Activated T-cell treated with anti-CD3 and anti-CD28 coated beads for 4 hours (primary cell): Measurements from ENCODE around the gene AGAP1.

ENCODE experiments used
- DNase-seq: peaks from one replicate; pipeline ENCODE4 v3.0.0-alpha.2; 2020

Gene AGAP1

DNA sequence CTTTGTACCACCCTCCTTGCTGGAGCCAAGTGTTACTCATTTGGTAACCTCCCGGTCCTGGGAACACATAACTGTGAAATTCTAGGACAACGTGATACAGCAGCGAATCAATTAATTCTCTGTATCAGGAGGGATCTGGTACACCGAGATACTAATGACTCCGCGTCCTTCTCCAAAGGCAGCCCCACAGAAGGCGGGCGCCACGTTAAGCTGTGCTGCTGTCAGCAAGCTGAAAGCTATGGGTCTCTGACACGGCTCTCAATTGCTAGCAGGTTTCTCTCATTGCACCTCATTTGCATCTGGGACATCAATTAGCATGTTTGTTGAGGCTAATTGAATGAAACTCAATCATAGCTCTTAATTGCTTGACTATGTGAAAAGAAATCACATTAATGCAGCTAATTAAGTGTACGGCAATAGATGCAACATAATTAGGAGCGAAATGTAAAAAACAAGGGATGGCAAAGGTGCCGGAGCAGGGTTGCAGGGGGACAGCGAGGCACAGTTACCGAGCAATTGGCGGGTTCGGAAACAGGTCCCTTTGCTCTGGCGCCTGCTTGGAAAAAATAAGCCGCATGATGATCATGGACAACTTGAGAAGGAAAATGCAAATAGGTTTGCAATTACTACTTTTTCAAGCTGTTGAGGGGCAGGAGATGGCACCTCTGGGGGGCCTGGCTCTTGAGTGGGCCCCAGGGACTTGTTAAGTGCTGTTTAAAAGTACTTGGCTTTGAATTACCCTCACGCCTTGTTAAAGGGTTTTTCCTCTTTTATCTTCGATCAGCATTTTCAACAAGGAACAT, 410.1 kb downstream of the AGAP1 start:
- no peak for DNase-seq

DNA sequence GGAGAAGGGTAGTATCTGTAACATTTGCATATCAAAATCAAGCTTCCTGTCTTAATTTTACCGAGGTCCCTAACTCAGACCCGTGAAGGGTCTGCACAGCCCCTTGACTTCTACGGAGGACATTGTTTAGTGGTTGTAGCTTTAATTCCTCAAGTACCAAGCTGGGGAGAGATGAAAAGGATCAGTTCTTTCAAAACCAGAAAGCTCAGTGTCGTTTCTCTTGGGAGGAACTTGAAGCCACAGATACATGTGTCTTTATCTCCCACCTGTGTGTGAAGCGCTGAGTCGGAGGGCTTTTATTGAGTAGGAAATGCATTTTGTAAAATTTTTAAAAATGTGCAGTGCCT, 410.7 kb downstream of the AGAP1 start:
- DNase-seq, result no peak

DNA sequence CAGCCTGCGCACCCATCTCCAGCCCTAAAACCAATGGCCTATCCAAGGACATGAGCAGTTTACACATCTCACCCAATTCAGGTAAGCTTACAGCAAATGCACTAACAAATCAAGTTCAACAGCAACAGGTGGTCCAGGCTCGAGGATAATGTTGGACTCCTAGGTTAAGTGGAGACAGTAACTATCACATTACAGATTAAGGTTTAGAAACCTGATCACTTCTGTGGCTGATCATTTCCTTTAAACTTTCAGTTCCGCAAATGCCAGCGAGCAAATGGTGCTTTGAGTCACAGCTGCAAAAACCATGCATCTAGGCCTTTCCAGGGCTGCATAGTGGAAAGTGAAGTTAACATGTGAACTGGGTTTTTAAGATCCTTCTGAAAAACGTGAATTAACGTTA, 415.0 kb downstream of the AGAP1 start:
- DNase-seq, result no peak

DNA sequence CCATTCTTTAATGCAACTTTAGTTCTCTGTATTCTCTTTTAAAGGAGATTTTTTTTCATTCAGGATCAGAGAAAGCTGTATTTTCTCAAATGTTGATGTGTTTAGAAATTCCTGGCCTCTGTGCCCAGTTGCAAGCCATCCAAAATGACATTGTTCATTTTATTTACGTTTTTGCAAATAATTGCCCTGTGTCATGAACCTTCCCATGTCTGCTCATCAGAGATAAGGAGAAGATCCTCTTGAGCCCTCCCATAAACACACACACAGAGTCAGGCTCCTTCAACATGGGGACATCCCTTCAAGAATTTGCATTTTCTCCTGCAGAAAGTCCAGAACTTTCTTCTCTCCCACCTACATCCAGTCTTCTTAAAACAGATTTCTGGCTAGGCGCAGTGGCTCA, 415.5 kb downstream of the AGAP1 start:
- DNase-seq, result no peak

DNA sequence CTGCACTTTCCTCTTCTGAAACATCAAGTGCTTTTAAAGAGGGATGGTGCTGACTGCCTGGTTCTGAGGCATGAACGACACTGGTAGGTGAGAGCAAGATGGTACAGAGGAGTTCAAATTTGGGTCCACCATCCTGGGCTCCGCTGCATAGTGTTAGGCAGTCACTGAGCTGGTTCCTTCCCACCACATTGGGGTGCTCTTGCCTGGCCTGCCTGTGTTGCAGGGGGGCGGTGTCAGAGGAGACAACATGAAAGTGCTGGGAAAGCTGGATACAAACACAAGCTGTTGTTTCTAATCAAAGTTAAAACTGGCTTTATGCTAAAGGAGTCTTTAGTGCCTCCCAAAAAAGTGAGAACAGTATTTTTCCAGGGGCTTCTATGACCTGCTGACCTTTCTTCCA, 416.2 kb downstream of the AGAP1 start:
- DNase-seq, result no peak

DNA sequence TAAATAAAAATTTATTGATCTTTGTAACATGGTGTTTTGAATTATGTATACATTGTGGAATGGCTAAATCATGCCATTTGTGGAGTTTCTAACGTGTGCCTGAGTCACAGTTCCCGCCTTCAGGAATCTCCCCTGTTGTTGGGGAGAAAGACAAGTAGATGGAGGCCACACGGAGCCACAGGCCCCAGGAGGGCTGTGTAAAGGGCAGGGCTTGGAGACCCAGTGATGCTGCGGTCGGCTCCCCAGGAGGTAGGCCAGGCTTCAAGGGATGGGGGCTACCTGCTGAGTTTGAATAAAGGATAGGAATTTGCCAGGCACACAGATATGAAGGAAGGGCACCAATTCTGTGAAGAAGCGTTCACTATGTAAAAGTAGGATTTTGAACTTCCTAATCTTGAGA, 417.3 kb downstream of the AGAP1 start:
- DNase-seq, result no peak

DNA sequence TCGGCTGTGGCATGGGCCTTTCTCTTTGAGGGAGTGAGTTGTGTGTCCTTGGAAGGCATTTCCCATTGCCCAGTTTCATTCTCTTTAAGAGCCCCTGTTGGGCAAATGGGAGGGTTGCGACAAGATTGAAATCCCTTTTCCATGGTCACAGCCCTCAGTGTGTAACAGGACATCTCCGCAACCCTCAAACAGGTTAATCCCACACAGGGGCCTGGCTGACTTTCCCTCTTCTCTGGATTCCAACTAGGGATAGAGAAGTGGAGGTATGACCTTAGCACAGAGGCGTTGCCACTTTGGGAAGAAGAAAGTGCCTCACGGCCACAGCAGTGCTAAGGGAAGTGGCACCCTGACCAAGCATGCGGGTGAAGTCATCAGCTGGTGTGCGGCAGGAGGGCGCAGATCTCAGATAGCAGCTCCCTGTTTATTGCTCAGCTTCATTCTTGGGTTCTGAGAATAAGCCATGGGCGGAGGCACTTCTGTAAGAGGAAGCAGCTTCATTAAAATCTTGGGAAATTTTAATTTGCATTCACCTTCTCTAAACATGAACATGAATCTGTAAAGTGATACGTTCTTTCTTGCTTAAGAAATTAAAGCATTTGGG, 417.9 kb downstream of the AGAP1 start:
- no peak for DNase-seq

DNA sequence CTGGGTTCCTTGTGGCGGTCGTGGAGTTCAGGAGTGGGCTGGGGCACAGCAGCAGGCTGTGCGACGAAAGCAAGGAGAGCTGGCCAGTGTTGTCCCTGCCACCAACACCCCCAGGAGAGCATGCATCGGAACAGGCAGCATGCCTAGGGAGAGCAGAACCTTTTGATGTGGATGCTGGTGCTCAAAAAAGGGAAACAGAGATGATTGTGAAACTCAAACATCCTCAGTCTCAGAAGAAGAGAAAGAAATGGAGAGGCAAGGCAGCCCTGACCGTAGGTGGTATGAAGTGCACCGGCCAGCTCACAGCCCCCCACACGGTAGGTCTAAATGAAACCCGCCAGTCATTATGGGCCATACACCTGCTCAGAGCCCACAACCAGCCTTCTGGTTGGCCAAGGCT, 420.9 kb downstream of the AGAP1 start:
- DNase-seq, result no peak

DNA sequence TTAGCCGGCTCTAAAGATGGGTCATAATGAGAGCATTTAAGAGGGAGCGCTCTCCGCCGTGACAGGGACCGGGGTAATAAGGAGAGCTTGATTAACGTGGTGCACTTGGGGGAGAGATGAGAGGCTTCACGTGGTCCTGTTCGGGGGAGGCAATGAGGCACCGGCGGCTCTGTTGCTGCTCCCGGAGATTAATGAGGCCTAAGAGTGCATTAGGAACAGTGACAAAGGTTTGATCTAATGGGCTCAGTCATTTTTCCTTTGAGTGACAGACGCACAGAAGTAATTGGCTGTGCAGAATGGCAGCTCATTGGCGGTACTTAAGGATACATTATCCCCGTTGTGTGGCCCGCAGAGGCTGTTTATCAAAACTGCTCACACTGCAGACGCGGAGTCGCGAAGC, 423.7 kb downstream of the AGAP1 start:
- no peak for DNase-seq

DNA sequence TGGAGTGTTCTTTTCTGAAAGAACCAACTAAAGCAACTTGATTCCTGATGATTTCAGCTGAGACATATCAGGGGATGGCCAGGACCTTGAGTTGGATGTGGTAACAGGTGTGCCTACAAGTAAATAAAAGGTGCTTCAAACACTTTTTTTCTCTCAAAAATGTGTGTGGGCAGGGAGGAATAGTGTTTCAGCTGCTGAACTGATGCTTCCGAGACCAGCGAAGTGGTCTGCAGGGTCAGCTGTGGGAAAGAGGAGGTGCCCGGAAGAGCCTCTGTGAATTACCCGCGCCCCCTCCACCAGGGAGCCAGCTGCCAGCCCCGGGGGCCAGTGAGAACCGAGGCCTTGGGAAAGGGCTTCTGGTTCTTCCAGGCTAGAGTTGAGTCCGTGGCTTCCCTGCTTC, 425.0 kb downstream of the AGAP1 start:
- no peak for DNase-seq

DNA sequence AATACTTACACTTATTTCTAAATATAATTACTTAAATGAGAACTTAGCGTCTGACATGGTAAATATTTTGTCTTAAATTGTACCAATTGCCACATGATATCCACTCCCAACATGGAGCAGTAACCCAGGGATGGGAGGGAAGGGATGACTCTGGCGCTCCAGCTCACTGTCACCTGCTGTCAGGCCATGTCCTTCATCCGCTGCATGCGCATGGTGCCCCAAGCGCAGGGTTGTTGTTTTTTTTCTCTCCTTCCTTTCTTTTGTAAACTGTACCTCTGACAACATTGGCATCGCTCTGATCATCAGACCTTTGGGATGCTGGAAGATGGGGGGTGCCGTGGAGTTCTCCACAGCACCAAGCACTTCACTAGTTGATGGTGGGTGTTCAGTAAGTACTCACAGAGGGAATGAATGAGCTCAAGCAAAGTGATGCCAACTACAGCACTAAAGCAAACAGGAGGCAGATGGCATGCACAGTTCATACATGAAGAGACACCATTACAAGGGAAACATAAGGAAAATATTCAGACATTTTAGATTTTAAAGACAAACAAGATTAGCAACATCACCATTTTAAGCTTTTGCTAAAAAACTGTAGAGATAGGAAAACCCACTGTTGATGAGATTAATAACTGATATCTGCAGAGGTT, 426.5 kb downstream of the AGAP1 start:
- no peak for DNase-seq

DNA sequence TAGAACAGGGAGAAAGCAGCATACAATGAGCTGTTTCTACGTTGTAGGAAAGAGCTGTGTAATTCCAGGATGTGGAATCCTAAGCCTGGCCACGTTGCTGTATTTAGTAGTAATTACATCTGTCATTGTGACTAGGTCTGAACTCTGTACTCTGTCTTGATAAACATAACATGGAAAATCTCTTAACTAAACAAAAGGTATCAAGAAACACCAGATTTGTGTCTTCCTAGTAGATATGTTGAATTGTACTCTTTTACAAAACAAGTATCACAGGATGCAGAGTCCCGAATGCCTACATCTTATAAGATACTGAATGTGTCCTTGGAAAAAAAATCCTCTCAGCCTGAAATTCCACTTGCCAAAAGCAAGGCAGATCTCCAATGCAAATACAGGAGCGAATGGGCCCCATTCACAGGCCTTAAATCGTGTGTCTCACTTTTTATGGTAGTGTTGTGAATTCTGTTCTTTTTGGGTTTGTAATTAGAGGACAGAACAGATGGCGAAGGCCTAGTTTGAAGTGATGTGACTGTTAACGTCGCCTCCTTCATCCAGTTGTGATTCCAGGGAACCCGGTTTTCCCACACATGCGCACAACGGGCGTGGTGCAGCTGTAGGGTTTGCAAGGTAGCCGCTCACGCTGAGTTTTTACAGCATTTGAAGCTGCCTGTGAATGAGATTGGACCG, 427.8 kb downstream of the AGAP1 start:
- DNase-seq, result no peak

DNA sequence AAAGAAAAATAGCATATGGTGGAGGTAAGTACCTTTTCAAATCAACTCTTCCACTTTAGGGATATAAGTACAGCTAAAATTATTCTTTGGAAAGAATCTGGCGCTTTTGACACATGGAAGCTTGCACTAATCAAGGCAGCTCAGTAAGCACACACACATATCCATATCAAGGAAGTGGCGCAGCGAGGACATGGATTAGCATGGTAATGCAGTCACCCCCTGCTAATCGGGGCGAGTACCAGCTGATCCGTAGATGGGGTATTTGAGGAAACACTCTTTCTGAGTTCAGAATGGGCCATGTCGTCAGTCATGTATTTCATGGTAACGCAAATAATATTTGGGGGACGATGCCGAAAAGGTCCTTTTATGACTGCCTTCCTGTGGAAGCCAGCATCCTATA, 429.0 kb downstream of the AGAP1 start:
- DNase-seq, result no peak

DNA sequence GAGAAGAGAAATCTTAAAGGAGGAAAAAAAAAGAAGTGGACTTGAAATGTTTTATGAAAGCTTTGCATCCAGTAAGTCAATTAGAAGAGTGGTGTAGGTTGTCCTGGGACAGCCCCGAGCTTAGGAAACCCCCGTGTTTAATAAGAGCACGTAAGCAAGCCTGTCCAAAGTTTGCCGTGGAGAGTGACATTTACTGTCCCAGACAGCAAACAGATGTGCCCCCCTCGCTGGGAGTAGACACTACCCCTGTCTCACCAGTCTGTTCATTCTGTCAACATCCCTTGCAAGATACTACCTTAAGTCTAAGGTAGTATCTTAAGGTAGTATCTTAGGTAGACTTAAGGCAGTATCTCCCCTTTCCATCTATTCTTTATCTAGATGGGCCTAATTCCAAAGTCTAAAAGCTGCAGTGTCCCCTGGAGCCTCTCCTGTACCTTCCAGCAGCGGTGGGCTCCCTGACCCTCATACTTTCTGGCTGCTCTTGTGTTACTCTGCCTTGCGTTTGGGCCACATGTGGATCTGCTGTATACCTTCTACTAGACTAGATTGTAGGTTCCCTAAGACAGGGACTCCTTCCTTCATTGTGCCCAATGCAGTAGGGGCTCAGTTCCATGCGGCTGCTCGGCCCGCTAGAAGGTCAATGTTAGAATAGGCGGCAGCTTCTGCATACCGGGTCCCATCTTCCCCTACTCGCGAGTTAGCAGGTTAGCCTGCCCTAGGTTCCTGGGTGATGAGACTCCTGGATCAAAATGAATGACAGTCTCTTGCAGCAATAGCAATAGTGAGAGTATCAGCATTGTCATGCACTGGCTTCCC, 430.2 kb downstream of the AGAP1 start:
- DNase-seq, result no peak

DNA sequence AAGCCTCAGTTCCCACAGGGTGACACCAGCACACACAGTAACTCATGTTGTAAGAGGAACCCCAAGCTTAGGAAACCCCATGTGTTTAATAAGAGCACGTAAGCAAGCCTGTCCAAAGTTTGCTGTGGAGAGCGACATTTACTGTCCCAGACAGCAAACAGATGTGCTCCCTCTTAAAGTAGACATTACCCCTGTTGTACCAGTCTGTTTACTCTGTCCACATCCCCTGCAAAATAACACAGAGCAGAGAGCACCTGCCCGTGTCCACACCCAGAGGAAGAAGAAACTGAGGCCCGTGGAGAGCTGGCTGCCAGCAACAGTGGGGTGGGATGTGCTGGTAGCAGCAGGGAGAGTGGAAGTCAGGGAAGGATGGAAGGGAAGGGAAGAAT, 430.8 kb downstream of the AGAP1 start:
- no peak for DNase-seq

DNA sequence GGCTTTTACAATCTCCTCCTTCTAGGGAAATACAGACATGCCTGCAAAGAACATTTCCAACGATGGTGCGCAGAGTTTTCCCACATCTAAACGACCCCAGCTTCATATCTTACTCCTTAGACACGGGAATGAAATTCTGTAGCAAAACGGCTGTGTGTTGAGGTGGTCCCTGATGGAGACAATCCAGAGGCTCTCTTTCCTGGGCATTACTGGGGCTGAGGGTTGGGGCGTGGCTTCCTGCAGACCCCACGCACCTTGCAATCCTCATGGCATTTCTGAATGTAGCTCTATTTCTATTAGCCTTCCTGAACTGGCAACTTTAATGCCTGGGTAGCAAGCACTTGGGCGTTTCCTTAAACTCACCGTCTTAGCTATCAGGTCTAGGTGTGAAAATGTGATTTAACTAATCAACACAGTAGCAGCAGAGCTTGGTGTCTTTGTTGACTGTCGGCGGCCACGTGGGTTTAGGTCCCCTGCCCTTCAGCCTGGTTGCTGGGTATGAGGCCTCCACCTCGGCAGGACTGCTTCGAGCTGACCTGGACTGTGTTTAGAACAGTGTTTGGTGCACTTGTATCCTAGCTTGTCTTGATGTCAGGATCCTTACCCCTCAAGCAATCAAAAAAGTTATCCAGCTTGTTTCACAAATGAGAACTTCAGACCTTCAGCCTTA, 431.5 kb downstream of the AGAP1 start:
- DNase-seq, result no peak

DNA sequence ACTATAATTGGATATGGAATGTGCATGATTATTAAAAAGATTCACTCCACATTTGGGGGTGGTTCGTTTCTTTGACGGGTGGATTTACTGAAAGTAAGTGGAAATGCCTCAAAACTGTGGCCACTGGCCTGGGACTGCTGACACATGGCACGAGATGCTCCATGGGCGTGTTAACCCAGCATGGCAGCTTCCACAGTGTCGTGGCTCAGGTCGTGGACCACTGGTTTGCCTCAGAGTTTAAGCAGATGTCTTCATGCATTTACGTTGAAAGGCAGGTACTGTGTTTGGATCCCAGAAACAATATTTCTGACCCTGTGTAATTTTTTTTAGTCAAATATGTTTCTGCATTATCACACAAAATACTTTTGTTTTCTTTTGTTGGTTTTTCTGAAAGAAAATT, 432.4 kb downstream of the AGAP1 start:
- DNase-seq, result no peak

DNA sequence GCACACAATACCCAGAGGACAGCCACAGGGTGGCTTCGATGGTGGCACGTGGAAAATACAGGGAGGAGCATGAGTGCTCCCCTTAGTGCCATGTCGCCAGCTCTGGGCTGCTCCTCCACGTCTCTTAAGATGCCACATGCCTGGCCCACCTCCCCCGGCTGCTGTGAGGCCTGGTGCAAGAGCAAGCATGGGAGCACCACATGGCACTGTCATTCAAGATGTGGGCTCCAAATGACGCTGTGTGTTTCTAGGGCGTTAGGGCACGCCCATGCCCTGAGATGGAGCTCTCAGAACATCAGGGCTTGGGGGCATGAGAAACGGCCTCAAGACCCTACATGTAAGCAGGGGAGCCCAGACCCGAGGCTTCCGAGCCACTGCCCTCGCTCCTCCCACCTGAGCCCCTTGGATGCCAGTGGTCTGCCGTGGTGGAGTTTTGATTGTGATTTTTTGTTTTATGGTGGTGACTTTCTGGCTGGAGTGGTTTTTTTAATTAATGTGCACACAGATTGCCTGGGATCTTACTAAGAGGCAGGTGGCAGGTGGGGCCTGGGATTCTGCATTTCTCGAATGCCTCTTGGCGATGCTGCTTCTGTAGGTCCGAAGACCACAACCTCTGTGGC, 435.0 kb downstream of the AGAP1 start:
- no peak for DNase-seq

DNA sequence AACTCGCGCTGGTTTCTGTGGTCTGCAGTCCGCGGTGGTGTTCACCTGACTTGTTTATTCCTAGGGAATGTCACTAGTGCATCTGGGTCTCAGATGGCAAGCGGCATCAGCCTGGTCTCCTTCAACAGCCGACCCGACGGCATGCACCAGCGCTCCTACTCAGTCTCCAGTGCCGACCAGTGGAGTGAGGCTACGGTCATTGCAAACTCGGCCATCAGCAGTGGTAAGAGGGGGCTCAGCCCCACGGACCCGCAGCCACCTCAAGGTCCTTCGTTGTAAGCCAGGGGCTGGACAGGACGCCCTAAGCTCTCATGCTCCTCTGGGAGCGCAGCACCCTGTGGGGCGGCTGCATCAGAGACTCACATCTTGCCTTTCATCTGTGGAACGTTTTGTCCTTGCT, 436.9 kb downstream of the AGAP1 start:
- DNase-seq, result no peak

DNA sequence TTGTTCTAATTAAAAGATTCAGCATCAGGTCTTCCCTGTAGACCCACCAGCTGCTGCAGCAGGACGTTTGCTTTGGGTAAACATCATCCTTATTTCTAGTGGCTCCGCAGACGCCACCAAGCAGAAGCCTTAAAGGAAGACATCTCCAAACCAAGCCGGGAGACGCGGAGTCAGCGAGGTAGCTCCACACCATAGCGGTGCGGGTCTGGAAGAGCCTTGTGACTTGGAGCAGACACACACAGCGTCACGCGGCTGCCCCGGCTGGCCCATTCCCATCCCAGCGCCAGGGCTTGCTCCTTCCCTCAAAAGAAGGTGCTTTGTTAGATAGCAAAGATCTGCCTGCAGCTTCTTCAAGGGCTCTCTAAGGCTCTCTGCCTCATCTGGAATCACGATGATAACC, 437.8 kb downstream of the AGAP1 start:
- DNase-seq, result no peak

DNA sequence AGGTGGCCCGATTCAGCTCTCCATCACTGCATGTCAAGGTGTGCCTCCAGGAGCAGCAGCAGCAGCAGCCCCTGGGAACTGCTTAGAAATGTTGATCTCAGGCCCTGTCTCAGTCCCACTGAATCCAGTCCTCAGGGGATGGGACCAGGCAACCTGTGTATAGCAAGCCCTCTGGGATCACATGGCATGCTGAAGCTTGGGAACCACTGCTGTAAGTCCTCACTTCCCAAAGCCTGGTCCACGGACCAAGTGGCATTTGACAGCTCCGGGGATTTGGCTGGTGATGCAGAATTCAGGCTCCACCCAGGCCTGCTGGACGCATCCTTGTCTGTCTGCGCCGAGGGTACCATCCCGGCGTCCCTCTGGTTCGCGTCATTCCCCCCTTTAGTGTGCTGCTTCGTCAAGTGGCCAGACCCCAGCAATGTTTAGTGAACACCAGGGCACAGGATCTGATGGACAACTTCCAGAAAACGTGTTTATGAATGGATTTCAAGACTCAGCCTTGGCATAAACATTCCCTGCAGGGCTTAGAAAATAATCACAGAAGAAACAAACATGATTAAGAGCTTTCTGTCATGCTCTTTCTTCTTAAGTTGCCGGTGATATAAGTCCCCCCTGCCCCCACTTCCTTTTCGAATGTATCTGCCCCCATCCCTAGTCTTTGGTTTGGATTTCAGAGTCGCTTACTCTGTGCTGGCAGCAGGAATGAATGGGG, 440.4 kb downstream of the AGAP1 start:
- DNase-seq, result no peak
